ENCODE data around the gene C20orf144.

C20orf144 gene

GRCh38 chr20:33689493-33689892 is 27.4 kb downstream of the C20orf144 start:
- intact Hi-C loops (cut with DNase I; ENCODE audit: low total_unique reads), result loop anchor here (10.0 kb wide), 1 partner anchor 45 kb away; the partner anchor contains the start of gene ZNF341
- Histone ChIP-seq H3K36me3 (no peaks in the 10 kb centered on the region), H3K27me3 (no peaks in the 10 kb centered on the region), H3K4me3 (no peak overlapping the region), H3K27ac (no peak overlapping the region), H3K9me3 (no peaks in the 10 kb centered on the region), H3K4me1 (peaks cover 0 to 28% (median 21%) of the 10 kb centered on the region in 4 donors)
- no peak for DNase-seq
- TF ChIP-seq CTCF (IDR thresholded peaks at IDR 0.05), result no peak

- DNase-seq, result no peak
- H3K27me3 ChIP-seq, result no peaks in the 10 kb centered on the region
- no peak for TF ChIP-seq CTCF (IDR thresholded peaks at IDR 0.05)
- no peaks in the 10 kb centered on the region for H3K36me3 ChIP-seq
- intact Hi-C loops (cut with DNase I; ENCODE audit: low total_unique reads), result loop anchor here (10.0 kb wide), 1 partner anchor 45 kb away; the partner anchor contains the start of gene ZNF341
- no peak overlapping the region for H3K27ac ChIP-seq
- H3K4me1 ChIP-seq, result peaks cover 0 to 31% (median 22%) of the 10 kb centered on the region in 4 donors
- no peaks in the 10 kb centered on the region for H3K9me3 ChIP-seq
- no peak overlapping the region for H3K4me3 ChIP-seq
These were observed 27.8 kb downstream of the C20orf144 start for GRCh38 chr20:33689973-33690372.

- H3K4me3 ChIP-seq, result no peak overlapping the region
- peak overlapping the region; percentile 72 to 74 for H3K27ac ChIP-seq
- no peaks in the 10 kb centered on the region for H3K27me3 ChIP-seq
- H3K9me3 ChIP-seq, result no peaks in the 10 kb centered on the region
- peaks cover 0 to 26% (median 17%) of the 10 kb centered on the region in 4 donors for H3K4me1 ChIP-seq
- intact Hi-C loops (cut with DNase I; ENCODE audit: low total_unique reads), result no loop called here
- no peaks in the 10 kb centered on the region for H3K36me3 ChIP-seq
- TF ChIP-seq CTCF (IDR thresholded peaks at IDR 0.05), result no peak
- no peak for DNase-seq
These were observed 31.2 kb downstream of the C20orf144 start for GRCh38 chr20:33693289-33693688.

GRCh38 chr20:33693741-33694638 is 31.9 kb downstream of the C20orf144 start:
- intact Hi-C loops (cut with DNase I; ENCODE audit: low total_unique reads), result no loop called here
- H3K4me3 ChIP-seq, result no peak overlapping the region
- no peaks in the 10 kb centered on the region for H3K27me3 ChIP-seq
- H3K9me3 ChIP-seq, result no peaks in the 10 kb centered on the region
- TF ChIP-seq CTCF (IDR thresholded peaks at IDR 0.05), result no peak
- peaks cover 0 to 26% (median 17%) of the 10 kb centered on the region in 4 donors for H3K4me1 ChIP-seq
- peak overlapping the region; percentile 72 to 74 for H3K27ac ChIP-seq
- no peaks in the 10 kb centered on the region for H3K36me3 ChIP-seq
- peak in 1 of 2 donors; percentile 78 for DNase-seq

- Histone ChIP-seq H3K4me1 (peaks cover 0 to 26% (median 17%) of the 10 kb centered on the region in 4 donors), H3K27me3 (no peaks in the 10 kb centered on the region), H3K36me3 (no peaks in the 10 kb centered on the region), H3K27ac (peak overlapping the region; percentile 72 to 74), H3K9me3 (no peaks in the 10 kb centered on the region), H3K4me3 (no peak overlapping the region)
- intact Hi-C loops (cut with DNase I; ENCODE audit: low total_unique reads), result no loop called here
- no peak for DNase-seq
- no peak for TF ChIP-seq CTCF (IDR thresholded peaks at IDR 0.05)
These were observed 32.5 kb downstream of the C20orf144 start for GRCh38 chr20:33694639-33695012.
